Right renal cortex interstitium (tissue), 3 donors: ENCODE measurements around the gene B3GALT5. TPM values are rescaled to one million over a fixed set of nuclear protein-coding genes. Genes with fewer than 3 reads are reported as not detected.

Experiments used
- DNase-seq, 3 donors: peaks; one replicate each; pipeline ENCODE4 v3.0.0-alpha.2; 2013; ENCODE audit warnings: low read depth in 3 of 3, low spot score in 2 of 3
- polyA plus RNA-seq, 3 donors: library from polyadenylated mRNA; unstranded; fragments of 120-200 nt; gene quantifications; one replicate each; pipeline ENCODE4 v1.2.1, GENCODE V29; 2013; ENCODE audit not compliant: insufficient read length in 3 of 3

The B3GALT5 gene
- polyA plus RNA-seq, 3 donors = 1.2 to 1.6 (median 1.4) TPM

- DNase-seq = no peak
Observed at GRCh38 chr21:39640754-39641153, 28.0 kb downstream of the B3GALT5 start.

GRCh38 chr21:39641827-39642450, 29.2 kb downstream of the B3GALT5 start:
- no peak for DNase-seq

GRCh38 chr21:39644062-39644560, 31.4 kb downstream of the B3GALT5 start:
- no peak for DNase-seq

- no peak for DNase-seq
Observed at GRCh38 chr21:39645331-39645730, 32.6 kb downstream of the B3GALT5 start.

GRCh38 chr21:39647476-39647875, 34.7 kb downstream of the B3GALT5 start:
- DNase-seq = no peak

- no peak for DNase-seq
Observed at GRCh38 chr21:39648879-39649278, 36.1 kb downstream of the B3GALT5 start.

GRCh38 chr21:39649526-39649925, 36.8 kb downstream of the B3GALT5 start:
- DNase-seq = no peak

DNA sequence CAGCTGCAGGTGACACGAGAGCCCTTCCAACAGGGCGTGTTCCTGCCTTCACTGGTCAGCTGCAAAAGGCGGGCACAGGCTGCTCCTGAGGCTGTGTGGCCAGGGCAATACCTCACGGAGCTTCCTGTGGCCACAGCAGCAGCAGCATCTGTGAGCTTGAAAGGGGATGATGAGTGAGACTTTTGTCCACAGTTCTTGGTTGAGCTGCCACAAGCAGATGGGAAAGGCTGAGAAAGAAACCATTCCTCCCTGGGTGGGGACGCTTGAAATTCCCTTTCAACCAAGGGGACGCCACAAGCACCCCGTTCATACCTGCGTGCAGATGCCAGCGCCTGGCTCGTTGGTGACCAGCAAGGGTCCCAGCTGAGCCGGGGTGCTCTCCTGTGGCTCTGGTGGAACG, 37.6 kb downstream of the B3GALT5 start:
- DNase-seq = no peak

- DNase-seq = no peak
Observed at GRCh38 chr21:39650801-39651200, 38.1 kb downstream of the B3GALT5 start.

GRCh38 chr21:39651206-39651605, 38.5 kb downstream of the B3GALT5 start:
- DNase-seq = no peak

DNA sequence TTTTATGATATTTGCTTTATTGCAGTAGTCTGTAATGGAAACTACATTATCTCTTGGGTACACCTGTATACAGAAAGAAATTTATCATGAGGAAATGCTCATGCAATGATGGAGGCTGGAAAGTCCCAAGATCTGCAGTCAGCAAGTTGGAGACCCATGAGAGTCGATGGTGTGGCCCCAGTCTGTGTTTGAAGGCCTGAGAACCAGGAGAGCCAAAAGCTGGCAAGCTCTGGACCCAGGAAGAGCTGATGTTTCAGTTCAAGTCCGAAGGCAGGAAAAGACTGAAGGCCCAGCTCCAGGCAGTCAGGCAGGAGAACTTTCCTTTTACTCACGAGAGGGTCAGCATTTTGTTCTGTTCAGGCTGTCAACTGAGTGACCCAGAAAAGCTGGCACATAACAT, 42.2 kb downstream of the B3GALT5 start:
- DNase-seq = no peak

DNA sequence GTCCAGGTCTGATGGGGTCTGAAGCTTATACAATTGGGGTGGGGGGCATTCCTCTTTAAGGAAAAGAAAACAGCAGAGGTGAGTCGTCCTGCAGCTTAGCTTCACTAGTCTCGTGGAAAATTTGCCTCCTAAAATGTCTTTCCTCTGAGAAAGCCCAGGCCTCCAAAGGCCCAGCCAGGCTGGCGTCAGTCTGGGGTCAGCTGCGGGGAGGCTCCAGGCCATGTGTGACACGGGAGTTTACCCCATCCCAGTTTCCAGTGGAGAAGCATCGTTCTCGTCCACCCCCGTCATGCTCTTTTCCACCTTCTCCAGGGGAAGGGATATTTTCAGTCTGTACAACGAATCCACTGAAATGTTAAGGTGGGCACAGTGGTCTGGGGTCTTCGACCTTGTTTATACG, 42.8 kb downstream of the B3GALT5 start:
- no peak for DNase-seq

DNA sequence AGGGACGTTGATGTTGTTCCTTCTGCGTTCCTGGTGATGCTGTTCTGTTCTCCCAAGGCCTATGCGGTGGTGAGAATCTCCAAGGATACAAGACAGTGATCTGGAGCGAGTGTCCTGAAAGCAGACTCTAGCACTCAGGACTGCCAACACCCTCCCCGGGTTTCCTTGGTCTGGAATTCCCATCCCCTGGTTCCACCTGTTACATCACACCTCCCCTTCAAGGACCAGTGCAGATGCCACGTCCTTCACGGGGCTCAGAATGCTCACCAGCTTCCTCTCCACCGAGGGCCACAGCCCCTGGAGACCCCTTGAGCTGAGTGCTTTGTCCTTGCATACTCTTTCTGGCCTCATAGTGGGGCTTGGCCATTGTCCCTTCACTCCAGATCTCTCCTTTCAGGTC, 43.5 kb downstream of the B3GALT5 start:
- no peak for DNase-seq

GRCh38 chr21:39657091-39657689, 44.5 kb downstream of the B3GALT5 start:
- no peak for DNase-seq

GRCh38 chr21:39658066-39658465, 45.3 kb downstream of the B3GALT5 start:
- DNase-seq = no peak

- no peak for DNase-seq
Observed at GRCh38 chr21:39659070-39659815, 46.5 kb downstream of the B3GALT5 start.

- DNase-seq = no peak
Observed at GRCh38 chr21:39660191-39660980, 47.6 kb downstream of the B3GALT5 start.

- DNase-seq = no peak
Observed at GRCh38 chr21:39661121-39661520, 48.4 kb downstream of the B3GALT5 start.

GRCh38 chr21:39661740-39662139, 49.0 kb downstream of the B3GALT5 start:
- no peak for DNase-seq

DNA sequence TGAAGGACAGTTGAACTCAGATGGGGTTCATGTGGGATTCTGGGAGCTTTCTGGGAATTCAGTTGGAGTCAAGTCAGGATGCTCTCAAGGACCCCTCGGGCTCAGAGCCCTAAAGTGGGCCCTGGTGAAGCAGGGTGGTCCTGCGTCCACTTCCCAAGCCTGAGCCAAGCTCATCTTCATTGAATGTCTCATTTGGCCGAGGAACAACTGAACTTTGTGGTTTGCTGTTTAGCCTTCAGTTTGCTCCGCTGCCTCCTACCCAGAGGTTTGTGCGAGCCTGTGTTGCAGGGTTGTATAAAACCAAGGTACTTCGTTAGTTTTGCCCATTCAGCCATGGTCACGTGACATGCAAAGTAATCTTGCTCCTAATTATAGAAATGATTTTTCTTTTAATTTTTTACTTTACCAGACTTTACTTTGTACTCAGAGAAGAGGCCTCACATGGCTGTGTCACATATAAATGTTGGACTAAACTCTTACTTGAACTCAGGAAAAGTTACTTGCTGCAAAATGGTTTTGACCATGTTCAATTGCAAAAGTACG, 49.7 kb downstream of the B3GALT5 start:
- no peak for DNase-seq

GRCh38 chr21:39663066-39663465, 50.3 kb downstream of the B3GALT5 start:
- no peak for DNase-seq
